ENCODE results near the gene PCDH9.

Gene PCDH9

GRCh38 chr13:66415444-66415843 is 814.7 kb downstream of the PCDH9 start:
- DNase-seq = no peak

- no peak for DNase-seq
Measured at GRCh38 chr13:66414066-66414800, 815.9 kb downstream of the PCDH9 start.

- no peak for DNase-seq
Measured at GRCh38 chr13:66410314-66410713, 819.8 kb downstream of the PCDH9 start.

- DNase-seq = no peak
Measured at GRCh38 chr13:66409542-66409941, 820.6 kb downstream of the PCDH9 start.

- DNase-seq = no peak
Measured at GRCh38 chr13:66407128-66407527, 823.0 kb downstream of the PCDH9 start.

GRCh38 chr13:66405908-66406802 is 824.0 kb downstream of the PCDH9 start:
- no peak for DNase-seq

GRCh38 chr13:66402546-66402945 is 827.6 kb downstream of the PCDH9 start:
- no peak for DNase-seq

GRCh38 chr13:66402066-66402465 is 828.1 kb downstream of the PCDH9 start:
- DNase-seq = no peak

GRCh38 chr13:66400292-66400691 is 829.8 kb downstream of the PCDH9 start:
- DNase-seq = no peak

- no peak for DNase-seq
Measured at GRCh38 chr13:66399873-66400272, 830.3 kb downstream of the PCDH9 start.

- DNase-seq = no peak
Measured at GRCh38 chr13:66397133-66397532, 833.0 kb downstream of the PCDH9 start.

- no peak for DNase-seq
Measured at GRCh38 chr13:66391322-66391721, 838.8 kb downstream of the PCDH9 start.

- DNase-seq = peak; percentile 44
Measured at GRCh38 chr13:66378894-66379293, 851.2 kb downstream of the PCDH9 start.

GRCh38 chr13:66377569-66377968 is 852.6 kb downstream of the PCDH9 start:
- no peak for DNase-seq

GRCh38 chr13:66375756-66376155 is 854.4 kb downstream of the PCDH9 start:
- DNase-seq = no peak

GRCh38 chr13:66369666-66370065 is 860.5 kb downstream of the PCDH9 start:
- DNase-seq = no peak

GRCh38 chr13:66367356-66367755 is 862.8 kb downstream of the PCDH9 start:
- DNase-seq = no peak

GRCh38 chr13:66365101-66365500 is 865.0 kb downstream of the PCDH9 start:
- no peak for DNase-seq

- DNase-seq = no peak
Measured at GRCh38 chr13:66364346-66364745, 865.8 kb downstream of the PCDH9 start.

- no peak for DNase-seq
Measured at GRCh38 chr13:66362485-66362884, 867.7 kb downstream of the PCDH9 start.

- no peak for DNase-seq
Measured at GRCh38 chr13:66359910-66360552, 870.1 kb downstream of the PCDH9 start.

GRCh38 chr13:66359393-66359792 is 870.7 kb downstream of the PCDH9 start:
- DNase-seq = no peak

- DNase-seq = no peak
Measured at GRCh38 chr13:66358564-66358963, 871.6 kb downstream of the PCDH9 start.

GRCh38 chr13:66357463-66357862 is 872.7 kb downstream of the PCDH9 start:
- no peak for DNase-seq
